NCI-H2107 (cell line): ENCODE measurements around the gene GYS2.
"Not testable (repeated sequence)": the region's sequence is repeated elsewhere in the genome, so short reads cannot be mapped to it uniquely, and the experiment has no call there.

Source experiments
- DNase-seq: peaks from one replicate; lab custom pipeline; 2025; lab: John Stamatoyannopoulos, UW

GYS2 gene

DNA sequence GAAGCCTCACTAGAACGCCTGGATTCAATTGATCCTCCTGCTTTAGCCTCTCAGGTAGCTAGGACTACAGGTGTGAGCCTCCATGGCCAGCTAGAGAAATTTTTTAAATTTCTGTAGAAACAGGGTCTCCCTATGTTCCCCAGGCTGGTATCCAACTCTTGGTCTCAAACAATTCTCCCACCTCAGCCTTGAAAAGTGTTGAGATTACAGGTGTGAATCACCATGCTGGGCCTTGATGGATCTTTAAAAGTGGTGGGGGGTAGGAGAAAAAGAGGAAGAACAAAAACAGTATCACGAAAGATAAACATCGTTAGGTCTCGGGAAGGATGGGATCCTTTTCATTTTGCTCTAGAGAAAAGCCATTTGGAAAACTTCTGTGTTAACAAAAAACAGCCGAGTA lies 4.5 kb downstream of the GYS2 start:
- DNase-seq: no peak

DNA sequence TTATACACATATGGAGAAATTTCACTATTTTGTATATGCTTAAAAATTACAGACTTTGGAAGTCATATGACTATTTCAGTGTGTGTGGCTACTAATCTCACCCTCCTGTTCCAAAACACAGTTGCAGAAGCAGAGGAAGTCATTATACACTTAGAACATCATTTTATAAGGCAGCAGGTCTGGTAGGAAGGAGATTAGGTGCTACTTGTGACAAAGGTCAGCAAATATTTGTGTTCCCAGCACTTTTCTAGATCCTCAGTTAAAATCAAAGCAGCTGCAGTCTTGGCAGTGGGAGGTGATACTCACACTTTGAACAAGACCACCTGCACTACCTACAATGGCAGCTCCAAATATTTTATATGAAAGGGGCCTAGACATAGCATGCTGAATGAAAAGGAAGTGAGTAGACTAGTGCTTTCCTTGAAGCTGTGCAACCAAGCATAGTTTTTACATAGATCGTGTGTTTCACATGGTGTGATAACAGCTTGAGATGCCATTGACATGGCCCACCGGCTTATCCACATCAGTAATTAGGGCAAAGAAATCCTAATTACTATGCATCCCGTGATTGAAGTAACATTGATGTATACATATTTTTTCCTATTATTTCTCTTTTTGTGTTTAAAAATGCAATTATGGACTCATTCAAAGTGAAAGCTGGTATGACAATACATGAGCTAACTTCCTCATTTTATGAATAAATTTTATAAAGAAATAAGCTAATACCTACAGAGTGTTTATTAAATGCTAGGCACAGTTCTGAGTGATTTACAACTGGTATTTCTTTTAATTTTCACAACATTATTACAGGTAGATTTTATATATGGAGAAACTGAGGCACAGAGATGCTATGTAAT lies 5.3 kb downstream of the GYS2 start:
- DNase-seq: no peak

DNA sequence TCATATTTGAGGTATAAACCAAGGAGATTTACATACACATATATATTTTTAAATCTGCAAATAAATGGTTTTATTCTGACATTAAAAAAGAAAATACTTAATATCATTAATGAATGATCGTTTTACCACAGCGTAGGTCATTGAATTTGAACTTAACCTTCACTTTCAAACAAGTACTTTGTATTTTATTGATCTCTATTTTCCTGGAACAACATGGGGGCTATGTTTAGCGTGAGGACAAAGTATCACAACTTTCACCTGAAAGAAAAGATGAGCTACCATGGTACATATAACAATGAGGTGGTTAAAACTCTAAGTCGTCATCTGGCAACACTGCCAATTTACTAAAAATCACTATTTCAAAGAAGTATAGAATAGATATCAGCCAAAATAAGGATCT lies 6.0 kb downstream of the GYS2 start:
- DNase-seq: no peak

- DNase-seq: not testable (repeated sequence)
Observed at GRCh38 chr12:21595356-21595755, 9.3 kb downstream of the GYS2 start.

DNA sequence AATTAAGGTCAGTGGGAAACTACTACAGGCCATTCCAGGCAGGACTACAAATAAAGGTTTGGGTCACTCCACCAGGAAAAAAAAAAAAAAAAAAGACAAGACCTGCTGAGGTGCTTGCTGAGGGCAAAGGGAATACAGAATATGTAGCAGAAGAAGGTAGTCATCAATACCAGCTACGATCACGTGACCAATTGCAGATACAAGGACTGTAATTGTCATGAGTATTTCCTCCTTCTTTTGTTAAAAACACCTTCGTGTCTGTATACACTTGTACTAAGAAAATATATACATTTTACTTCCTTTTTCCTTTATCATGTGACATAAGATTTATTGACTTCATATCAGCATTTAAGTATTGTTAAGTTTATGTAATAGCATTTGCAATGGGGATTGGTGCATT lies 19.2 kb downstream of the GYS2 start:
- DNase-seq: no peak

GRCh38 chr12:21584403-21585182 lies 20.1 kb downstream of the GYS2 start:
- not testable (repeated sequence) for DNase-seq

DNA sequence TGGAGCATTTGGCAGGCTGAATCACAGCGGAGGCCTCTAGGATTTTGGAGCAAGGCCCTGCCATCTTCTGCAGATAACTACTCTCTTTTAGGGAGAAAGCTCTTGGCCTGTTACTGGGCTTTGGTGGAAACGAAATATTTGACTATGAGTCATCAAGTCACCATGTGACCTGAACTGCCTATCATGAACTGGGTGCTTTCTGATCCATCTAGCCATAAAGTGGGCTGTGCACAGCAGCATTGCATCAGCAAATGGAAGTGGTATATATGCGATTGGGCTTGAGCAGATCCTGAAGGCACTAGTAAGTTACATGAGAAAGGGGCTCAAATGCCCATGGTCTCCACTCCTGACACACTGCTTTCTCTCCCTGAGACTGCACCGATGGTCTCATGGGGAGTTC lies 21.1 kb downstream of the GYS2 start:
- DNase-seq: no peak

DNA sequence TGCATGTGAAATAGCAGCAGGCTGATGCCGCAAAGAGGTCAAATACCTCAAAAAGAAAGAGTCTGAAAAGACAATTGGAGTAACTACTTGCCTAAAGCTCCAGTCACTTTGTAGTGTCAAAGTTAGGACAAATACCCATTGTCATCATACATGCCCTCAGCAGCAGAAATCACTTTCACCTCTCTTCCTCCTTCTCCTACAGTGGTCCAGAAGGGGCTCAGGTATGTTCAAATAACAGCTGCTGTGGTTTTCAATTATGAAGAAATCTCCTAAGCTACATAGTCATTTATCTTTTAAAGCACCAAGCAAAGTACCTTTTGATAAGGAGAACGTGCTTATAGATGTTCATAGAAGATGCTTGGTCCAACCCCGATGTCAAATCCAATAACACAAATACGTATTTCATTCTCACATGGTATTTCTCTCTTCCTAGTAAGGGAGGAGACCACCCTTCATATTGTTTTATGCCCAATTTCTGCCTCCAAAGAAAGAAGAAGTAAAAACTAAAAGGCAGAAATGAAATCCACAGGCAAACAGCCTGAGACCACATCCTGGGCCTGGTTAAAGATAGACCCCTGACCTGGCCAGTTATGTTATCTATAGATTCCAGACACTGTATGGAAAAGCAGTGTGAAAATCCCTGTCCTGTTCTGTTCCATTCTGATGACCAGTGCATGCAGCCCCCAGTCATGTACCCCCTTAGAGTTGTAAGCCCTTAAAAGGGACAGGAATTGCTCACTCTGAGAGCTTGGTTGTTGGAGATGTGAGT lies 23.7 kb downstream of the GYS2 start:
- DNase-seq: no peak

DNA sequence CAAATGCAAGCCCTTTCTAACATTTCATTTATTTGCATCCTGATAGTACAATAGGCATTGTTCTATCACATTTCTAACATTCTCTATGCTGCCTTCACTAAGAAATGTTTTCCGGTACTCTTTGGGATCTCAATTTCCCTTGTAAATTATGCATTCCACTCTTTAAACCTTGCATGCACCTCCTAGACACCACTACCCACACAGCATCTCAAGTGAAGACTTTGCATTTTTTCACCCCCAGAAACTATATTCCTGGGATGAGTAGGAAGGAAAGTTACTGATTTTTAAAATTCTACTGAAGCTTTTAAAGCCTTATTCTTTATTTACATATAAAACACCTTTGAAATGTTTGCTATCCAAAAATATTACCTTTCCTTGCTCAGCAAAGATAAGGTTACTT lies 27.1 kb downstream of the GYS2 start:
- DNase-seq: no peak

GRCh38 chr12:21576431-21576830 lies 28.2 kb downstream of the GYS2 start:
- no peak for DNase-seq

- no peak for DNase-seq
Observed at GRCh38 chr12:21573733-21574358, 30.8 kb downstream of the GYS2 start.

DNA sequence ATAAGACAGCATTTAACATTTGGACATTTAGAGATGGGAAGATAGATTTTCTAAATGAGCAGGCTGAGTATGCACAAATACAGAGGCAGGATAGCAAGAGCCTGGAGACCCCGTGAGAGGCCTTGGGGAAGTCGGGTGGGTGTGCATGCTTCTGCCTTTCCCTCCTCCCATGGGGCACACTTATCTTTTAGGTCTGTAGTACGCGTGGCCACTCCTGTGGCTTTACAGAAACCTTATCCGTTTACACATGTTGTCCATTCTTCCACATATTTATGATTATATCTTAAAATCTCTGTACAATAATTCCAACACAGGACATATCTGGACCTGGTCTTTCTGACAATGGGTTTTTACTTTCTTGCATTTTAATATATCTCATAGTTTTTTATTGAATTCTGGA lies 33.6 kb downstream of the GYS2 start:
- DNase-seq: no peak

DNA sequence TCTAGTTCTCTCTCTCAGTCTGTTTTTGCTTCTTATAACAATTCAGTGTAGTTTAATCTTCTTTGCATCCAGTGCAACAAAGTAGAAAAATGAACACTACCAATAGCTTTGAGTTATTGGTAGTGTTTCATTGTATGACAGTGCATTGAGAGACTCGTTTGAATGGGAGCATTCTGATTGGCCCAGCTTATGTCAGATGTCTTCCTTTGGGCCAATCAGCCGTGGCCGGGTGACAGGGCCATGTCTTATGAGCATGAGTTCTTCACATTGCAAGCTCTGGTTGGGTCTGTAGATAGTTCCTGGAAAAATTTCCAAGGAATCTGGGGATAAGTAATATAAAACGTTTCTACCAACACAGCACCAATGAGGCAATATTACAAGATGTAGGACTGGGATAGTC lies 36.5 kb downstream of the GYS2 start:
- DNase-seq: no peak

- no peak for DNase-seq
Observed at GRCh38 chr12:21566907-21567394, 37.7 kb downstream of the GYS2 start.

- DNase-seq: no peak
Observed at GRCh38 chr12:21566223-21566906, 38.3 kb downstream of the GYS2 start.

DNA sequence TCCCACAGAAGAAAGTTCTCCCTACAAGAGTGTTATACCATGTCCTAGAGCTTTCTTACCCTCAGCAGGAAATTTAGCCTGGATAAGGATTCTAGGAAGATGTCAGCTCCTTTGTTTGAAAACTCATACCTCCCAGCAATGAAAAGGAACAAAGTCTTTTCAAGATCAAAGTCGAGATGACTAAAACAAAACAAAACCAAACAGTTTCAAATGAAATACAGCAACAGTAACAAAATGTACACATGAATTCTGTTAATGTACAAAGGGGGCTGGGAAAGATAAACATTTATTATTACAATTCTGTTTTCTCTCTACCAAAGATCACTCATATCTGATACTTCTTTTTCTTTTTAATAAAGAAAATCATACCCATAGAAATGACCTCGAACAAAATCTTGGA lies 41.8 kb downstream of the GYS2 start:
- no peak for DNase-seq

GRCh38 chr12:21561158-21561557 lies 43.5 kb downstream of the GYS2 start:
- DNase-seq: no peak

DNA sequence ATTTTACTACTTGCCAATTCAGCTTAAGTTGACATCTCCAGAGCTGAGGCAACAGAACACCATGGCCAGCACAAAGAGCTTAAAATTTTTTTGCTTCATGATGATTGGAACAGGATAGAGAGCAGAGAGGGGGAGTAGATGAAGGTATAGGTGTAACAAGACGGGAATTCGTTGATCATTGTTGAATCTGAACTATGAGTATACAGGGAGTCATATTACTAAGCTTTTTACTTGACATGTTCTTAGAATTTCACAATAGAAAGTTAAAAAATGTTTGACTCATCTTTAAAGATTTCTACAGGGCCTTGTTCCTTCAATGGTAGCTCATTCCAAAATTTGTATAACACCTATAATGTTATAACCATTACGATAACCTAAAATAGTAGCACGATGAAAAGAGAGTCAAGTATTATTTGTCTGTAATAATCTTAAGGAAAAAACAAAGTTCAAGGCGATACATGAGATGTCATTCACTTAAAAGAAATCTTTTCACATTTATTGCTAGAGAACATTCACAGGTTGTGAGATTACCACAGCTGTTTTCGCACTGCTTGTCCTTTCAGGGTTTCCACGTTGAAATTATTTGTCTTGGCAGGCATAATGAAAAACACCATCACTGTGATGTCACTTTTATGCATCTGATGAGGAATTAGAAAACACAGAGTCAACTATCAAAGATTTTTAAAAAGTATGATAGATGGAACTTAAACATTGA lies 44.6 kb downstream of the GYS2 start:
- no peak for DNase-seq

DNA sequence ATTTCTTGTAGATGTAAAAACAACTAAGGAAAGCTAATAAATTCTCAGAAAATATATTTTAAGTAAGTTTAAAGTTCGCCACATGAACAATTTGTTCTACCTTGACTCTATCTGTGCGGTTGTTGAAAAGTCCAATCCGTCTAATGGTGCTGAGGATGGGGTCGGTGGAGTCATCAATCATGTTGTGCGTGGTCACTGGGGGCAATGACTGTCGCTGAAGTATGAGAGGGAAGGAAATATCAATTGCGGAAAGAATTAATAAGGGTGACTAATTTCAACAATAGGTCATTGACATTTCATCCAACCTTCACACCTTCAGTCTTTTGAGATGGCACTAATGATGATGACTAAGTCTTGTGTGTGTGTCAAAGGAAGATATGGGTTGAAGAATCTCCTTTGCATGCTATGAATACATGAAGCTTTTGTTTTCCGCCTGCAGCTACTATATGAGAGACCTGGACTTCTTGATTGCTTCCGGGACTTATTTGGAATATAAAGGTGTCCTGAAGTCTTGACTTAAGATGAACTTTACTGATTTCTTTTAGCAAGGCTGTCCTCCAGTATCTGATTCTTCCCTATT lies 46.5 kb downstream of the GYS2 start:
- DNase-seq: no peak

DNA sequence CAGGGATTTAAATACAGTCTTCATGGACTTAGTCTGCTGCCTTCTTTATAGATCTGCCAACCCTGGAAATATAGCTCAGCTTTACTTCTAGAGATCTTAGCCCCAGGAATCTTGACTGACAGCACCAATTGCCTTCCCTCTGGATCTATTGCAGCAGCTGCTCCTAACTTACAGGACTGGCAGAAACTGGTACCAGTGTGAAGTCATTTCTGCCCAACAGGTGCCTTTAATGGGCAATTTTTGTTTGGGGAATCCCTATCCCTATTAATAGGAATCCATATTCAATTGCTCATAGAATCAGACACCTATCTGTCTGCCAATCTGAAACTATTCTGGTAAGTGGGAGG lies 51.3 kb downstream of the GYS2 start:
- DNase-seq: no peak
